DND-41 (cell line): ENCODE data around the gene ARMC3.

Experiments
- CTCF ChIP-seq: IDR thresholded peaks from 2 replicates; pipeline ENCODE4 v1.5.1; 2012; ENCODE audit warnings: borderline replicate concordance, low read length, moderate library complexity, mild to moderate bottlenecking; ENCODE audit not compliant: poor library complexity, severe bottlenecking; ENCODE audit errors: extremely low read depth
- EZH2 ChIP-seq: IDR thresholded peaks from 3 replicates; pipeline ENCODE4 v1.6.1; 2012; ENCODE audit warnings: borderline replicate concordance, low read depth, mild to moderate bottlenecking, moderate library complexity, low read length, inconsistent platforms; ENCODE audit not compliant: severe bottlenecking

- TF ChIP-seq CTCF (no peak), EZH2 (no peak)
Measured at GRCh38 chr10:22997096-22997495, 69.2 kb downstream of the ARMC3 start.
